HL-60/S4 (cell line): Measurements from ENCODE around the gene CCDC73.
"Not testable (repeated sequence)": the region's sequence is repeated elsewhere in the genome, so short reads cannot be mapped to it uniquely, and the experiment has no call there.

Experiments used
- in situ Hi-C: fragments of 300-500 bp; cut with MboI; formaldehyde crosslinking; loops from 2 replicates; pipeline ENCODE4 v1.14.3; 2022; ENCODE audit warnings: low sequenced_read_pairs

Gene CCDC73

DNA sequence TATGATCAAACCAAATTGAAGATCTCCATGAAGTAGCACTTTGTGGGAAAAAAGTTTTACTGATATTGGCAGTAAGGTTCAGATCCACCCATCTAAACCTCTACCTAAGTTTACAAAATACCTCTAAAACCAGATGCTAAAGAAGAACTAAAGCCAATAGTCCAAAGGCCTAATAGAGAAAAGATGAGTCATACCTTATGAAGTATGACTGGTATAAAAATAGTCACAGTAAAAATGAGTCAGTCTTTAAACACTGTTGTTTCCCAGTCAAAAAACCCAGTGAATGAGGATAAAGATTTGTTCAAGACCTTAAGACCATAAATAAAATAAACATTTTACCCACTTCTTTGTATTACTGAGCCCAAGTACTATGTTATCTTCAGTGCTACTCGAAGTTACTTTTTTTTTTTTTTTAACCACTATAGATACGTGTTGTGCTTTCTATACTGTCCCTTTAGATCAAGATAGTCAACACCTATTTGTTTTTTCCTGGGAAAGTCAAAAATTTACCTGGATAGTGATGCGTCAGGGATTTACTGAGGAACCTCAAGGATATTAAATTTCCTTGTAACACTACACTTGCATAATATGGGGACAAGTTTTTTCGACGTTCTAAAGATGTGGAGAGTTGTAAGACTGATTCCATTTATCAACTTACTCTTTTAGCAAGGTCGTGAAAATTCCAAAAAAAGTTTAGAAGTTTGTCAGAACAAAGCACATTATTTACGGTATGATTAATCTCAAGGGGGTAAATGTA, 87.3 kb downstream of the CCDC73 start:
- in situ Hi-C loops, result no loop called here

- in situ Hi-C loops, result no loop called here
These were observed 89.0 kb downstream of the CCDC73 start for GRCh38 chr11:32705309-32706033.

DNA sequence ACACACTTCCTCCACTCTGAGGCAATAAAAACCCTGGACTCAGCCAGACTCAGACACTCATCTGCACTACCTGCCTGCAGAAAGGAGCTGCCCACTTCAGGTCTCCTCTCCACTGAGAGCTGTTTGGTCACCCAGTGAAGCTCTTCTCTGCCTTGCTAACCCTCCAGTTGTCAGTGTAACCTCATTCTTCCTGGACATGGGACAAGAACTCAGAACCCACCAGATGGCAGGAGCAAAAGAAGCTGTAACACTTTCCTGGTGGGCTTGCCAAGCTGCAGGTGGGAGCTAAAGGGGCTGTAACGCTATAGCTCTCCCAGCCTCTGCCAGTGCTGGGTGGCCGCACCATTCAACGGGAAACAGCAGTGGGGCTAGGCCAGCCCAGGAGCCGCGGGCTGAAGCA, 89.7 kb downstream of the CCDC73 start:
- in situ Hi-C loops, result no loop called here

DNA sequence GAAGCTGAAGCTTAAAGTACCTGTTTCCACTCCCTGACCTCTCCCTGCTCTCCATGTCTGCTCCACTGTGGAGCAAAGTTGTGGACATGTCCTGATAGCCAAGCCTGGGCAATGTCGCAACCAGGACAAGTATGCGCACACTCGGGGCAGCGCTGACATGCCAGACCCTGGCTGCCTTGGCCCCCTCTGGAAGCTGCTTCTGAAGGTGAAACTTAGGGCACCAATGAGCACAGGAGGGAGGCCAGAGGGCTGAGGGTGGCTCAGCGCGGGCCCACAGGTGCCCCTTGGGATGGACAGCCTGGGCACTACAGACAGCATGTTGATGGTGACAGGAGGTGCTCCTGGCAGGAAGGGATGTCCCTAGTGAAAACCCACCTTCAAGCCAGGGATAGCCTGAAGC, 90.2 kb downstream of the CCDC73 start:
- in situ Hi-C loops, result no loop called here

GRCh38 chr11:32701616-32702015, 92.8 kb downstream of the CCDC73 start:
- in situ Hi-C loops, result no loop called here

- in situ Hi-C loops, result no loop called here
These were observed 95.9 kb downstream of the CCDC73 start for GRCh38 chr11:32698579-32698978.

DNA sequence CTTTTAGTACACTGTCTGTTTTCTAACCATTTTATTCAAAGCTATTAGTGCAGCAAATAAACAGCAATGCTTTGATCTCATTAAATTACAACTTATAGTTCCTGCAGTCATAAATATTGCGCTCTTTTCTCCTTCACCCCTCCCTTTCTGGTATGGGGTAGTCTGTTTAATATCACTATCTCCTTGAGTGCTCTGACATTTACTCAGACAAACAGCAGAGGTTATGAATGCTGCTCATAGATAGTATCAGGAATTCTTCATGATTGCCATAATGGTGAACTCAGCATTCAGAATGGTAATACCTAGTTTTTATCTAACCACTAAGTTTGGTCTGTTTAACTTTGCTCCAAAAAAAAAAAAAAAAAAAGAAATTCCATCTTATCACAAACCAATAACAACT, 123.4 kb downstream of the CCDC73 start:
- in situ Hi-C loops, result no loop called here

- in situ Hi-C loops, result no loop called here
These were observed 134.8 kb downstream of the CCDC73 start for GRCh38 chr11:32659672-32660071.

GRCh38 chr11:32658639-32659406, 135.6 kb downstream of the CCDC73 start:
- in situ Hi-C loops, result no loop called here

DNA sequence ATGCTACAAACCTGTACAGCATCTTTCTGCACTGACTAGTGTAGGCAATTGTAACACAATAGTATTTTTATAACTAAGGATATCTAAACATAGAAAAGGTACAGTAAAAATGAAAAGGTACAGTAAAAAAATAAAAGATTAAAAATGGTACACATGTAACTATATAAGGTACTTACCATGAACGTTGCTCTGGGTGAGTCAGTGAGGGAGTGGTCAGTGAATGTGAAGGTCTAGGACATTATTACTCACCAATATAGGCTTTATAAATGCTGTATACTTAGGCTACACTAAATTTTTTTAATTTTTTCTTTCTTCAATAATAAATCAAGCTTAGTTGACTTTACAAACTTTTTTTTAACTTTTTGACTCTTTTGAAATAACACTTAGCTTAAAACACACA, 150.9 kb downstream of the CCDC73 start:
- in situ Hi-C loops, result no loop called here

- in situ Hi-C loops, result no loop called here
These were observed 153.1 kb downstream of the CCDC73 start for GRCh38 chr11:32641361-32641760.

DNA sequence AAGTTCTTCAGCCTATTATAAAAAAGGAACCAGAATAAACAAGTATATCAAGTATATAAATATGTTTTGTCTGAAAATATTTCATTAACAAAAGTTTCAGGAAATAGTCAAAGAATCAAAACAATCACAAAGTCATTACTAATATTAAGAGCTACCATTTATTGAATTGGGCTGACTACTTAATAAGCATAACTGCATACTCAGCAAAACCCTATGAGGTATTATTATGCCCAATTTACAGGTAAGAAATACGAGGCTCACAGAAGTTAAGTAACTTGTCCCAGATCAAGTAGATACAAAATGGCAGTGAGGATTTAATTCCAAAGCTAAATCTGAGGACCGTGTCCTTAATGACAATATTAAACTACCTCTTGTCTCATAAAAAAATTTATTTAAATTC, 158.6 kb downstream of the CCDC73 start:
- in situ Hi-C loops, result no loop called here

DNA sequence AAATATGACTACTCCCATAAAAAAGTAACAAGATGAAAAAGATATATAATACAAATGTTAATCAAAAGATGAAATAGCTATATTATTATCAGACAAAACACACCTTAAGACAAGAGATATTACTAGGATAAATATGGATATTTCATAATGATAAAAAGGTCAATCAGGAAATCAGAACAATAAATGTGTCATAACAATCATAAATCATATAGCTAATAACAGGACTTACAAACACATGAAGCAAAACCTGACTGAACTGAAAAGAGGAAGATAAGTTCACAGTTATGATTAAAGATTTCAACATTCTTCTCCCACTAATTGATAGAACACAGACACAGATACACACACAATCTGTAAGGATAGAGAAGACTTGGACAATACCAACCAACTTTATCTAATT, 163.6 kb downstream of the CCDC73 start:
- in situ Hi-C loops, result no loop called here

GRCh38 chr11:32616903-32617302, 177.6 kb downstream of the CCDC73 start:
- in situ Hi-C loops, result no loop called here

DNA sequence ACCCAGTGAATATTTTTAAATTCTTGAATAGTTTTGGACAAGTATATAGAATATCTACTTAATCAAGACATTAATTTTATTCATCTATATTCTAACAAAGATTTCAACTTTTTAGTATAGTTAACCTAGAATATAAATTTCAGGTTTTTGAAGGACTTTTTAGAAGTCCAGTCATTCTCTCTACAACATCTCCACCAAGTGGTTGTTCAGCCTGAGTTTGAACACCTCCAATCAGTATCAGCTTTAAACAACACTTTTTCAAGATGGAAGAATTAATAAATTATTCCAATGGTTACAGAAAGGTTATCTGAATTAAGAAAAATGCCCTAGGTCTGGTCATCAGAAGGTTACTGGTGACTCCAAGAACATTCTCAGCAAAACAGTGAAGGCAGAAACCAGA, 179.0 kb downstream of the CCDC73 start:
- in situ Hi-C loops, result no loop called here

DNA sequence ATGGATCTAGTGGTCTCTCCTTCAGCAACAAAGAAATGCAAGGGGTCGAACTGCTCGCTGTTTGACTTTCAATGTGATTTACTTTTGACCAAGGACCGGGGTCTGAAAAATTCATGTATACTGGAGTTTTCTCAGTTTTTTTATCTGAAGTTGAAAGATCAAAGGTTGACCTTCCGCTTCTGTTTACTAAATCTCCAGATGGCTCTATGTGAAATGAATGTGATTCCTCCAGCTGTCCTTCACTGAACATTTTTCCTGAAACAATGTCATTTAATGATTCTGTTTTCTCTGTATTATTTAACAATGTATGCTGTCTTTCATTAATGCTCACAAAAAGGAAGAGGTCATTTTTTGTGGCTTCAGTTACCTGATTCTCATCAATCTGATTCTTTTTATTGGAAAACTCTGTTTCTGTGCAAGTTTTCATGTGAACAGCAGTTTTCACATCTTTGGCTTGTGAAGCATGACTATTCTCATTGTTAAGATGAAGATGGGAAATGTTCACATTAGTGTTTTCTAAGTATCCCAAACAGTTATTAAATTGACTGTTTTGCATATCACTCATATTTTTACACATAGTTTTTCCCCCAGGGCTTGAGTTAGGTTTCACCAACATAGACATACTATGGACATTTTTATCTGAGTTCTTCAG, 180.8 kb downstream of the CCDC73 start:
- in situ Hi-C loops, result no loop called here

GRCh38 chr11:32610797-32611352, 183.6 kb downstream of the CCDC73 start:
- in situ Hi-C loops, result no loop called here

GRCh38 chr11:32608826-32609225, 185.6 kb downstream of the CCDC73 start:
- in situ Hi-C loops, result not testable (repeated sequence)

GRCh38 chr11:32606220-32606619, 188.2 kb downstream of the CCDC73 start:
- in situ Hi-C loops, result no loop called here

DNA sequence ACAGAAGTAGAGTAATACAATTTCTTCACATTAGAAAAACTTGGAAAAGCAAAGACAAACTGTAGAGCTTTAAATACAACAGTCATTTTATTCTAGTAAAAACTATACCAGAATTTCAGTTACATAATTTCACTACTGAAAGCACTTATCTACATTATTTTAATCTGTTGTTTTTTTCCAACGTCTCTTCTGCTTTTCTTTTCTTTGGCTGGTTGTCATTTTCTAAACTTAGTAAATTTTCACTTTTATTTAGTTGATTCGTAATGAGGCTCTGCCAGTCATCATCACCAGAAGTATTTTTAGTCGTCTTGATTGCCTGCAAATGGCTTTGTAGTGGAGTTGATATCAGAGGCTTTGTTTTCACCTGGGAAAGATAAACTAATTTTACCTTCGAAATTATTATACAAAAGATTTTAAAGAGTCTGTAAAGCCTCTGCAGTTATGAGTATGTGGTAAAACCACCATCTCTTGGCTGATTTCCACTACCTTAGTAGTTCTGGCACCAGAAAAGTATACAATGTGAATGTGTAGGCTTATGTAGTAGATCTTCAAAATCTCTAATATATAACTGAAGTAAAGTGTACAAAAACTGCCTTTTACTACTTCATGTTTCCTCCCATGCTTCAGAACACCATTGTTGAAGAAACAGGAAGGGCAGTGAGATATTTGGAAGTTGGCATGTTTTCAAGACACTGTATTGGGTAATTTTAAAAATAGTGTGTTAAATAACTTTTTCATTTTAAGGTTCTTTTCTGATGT, 191.6 kb downstream of the CCDC73 start:
- in situ Hi-C loops, result no loop called here
